ENCODE data around the gene MYO15A.

- TF ChIP-seq, protein P1, sequence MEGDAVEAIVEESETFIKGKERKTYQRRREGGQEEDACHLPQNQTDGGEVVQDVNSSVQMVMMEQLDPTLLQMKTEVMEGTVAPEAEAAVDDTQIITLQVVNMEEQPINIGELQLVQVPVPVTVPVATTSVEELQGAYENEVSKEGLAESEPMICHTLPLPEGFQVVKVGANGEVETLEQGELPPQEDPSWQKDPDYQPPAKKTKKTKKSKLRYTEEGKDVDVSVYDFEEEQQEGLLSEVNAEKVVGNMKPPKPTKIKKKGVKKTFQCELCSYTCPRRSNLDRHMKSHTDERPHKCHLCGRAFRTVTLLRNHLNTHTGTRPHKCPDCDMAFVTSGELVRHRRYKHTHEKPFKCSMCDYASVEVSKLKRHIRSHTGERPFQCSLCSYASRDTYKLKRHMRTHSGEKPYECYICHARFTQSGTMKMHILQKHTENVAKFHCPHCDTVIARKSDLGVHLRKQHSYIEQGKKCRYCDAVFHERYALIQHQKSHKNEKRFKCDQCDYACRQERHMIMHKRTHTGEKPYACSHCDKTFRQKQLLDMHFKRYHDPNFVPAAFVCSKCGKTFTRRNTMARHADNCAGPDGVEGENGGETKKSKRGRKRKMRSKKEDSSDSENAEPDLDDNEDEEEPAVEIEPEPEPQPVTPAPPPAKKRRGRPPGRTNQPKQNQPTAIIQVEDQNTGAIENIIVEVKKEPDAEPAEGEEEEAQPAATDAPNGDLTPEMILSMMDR (IDR thresholded peaks at IDR 0.05), result no peak
- TF ChIP-seq SIN3A (IDR thresholded peaks at IDR 0.05; ENCODE audit: borderline replicate concordance, insufficient read depth, low read depth, low read length) (no peak), TCF7L2 (IDR thresholded peaks at IDR 0.05; ENCODE audit: low read depth, low read length) (no peak)
These were observed 20.5 kb downstream of the MYO15A start for GRCh38 chr17:18129041-18129502.

Measured in Panc1 (cell line).